Measurements from ENCODE around the gene DYNLT5.

The DYNLT5 gene

GRCh38 chr1:66750577-66750976 lies 1.7 kb upstream of the DYNLT5 start:
- H3K27me3 ChIP-seq (ENCODE audit: control insufficient read depth, insufficient read depth, low read length): no peaks in the 10 kb centered on the region; the same call in 1 of the 2 replicates
- no peak overlapping the region for H3K27ac ChIP-seq (ENCODE audit: low read length)
- H3K9me3 ChIP-seq (ENCODE audit: control insufficient read depth, insufficient read depth, low read length): no peaks in the 10 kb centered on the region
- H3K4me3 ChIP-seq (ENCODE audit: low read length): no peak overlapping the region
- no peak for DNase-seq (ENCODE audit: low read depth, low spot score)
- H3K36me3 ChIP-seq (ENCODE audit: control insufficient read depth, insufficient read depth, low read length): no peaks in the 10 kb centered on the region
- no peaks in the 10 kb centered on the region; the same call in 1 of the 2 replicates for H3K4me1 ChIP-seq (ENCODE audit: control insufficient read depth, insufficient read depth, low read length)
- no CpG with 5 or more reads among the region's 3 CpGs for WGBS (ENCODE audit: insufficient coverage, insufficient read length)

- whole genome bisulfite sequencing (ENCODE audit: insufficient coverage, insufficient read length): no CpG with 5 or more reads among the region's 4 CpGs
Observed at GRCh38 chr1:66751160-66751559, 1.1 kb upstream of the DYNLT5 start.

DNA sequence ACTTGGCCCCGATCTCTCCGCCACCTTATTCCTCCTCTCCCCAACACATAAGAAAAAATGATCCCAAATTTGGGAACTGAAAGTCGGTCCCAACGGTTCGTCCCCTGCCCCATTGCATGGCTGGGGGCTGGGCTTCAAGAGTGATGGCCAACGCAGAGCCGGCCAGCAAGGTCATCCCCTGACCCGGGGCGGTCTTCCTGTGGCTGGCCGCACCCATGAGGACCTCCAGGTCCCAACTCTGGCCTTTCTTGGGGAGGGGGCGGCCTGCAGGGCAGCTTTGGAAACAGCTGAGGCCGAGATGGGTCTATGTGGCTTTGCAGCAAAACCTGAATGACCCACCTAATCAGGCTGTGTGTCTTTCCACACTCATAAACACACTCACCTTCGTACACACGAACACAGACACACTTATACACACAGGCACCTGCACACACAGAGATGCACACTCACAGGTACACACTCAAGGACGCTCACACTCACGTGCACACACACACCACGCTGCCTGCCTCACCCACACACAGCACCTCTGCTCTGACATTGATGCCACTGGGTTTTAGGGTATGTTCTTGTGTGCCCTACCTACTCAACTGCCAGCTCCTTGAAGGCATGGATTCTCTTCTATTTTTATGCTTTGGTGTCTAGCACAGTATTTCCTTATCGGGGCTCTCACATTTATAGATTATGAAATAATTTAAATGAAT lies 562 bp downstream of the DYNLT5 start:
- H3K4me1 ChIP-seq (ENCODE audit: control insufficient read depth, insufficient read depth, low read length): no peaks in the 10 kb centered on the region; the same call in 1 of the 2 replicates
- H3K27me3 ChIP-seq (ENCODE audit: control insufficient read depth, insufficient read depth, low read length): no peaks in the 10 kb centered on the region; the same call in 1 of the 2 replicates
- peak overlapping the region; percentile 44; the same call in 1 of the 2 replicates for H3K4me3 ChIP-seq (ENCODE audit: low read length)
- H3K9me3 ChIP-seq (ENCODE audit: control insufficient read depth, insufficient read depth, low read length): no peaks in the 10 kb centered on the region
- no peak overlapping the region for H3K27ac ChIP-seq (ENCODE audit: low read length)
- DNase-seq (ENCODE audit: low read depth, low spot score): no peak
- no peaks in the 10 kb centered on the region for H3K36me3 ChIP-seq (ENCODE audit: control insufficient read depth, insufficient read depth, low read length)
- no CpG with 5 or more reads among the region's 18 CpGs for WGBS (ENCODE audit: insufficient coverage, insufficient read length)

More at GRCh38 chr1:66751160-66751559, 1.1 kb upstream of the DYNLT5 start:
- Histone ChIP-seq H3K4me3 (ENCODE audit: low read length) (no peak overlapping the region), H3K4me1 (ENCODE audit: control insufficient read depth, insufficient read depth, low read length) (no peaks in the 10 kb centered on the region; the same call in 1 of the 2 replicates), H3K27me3 (ENCODE audit: control insufficient read depth, insufficient read depth, low read length) (no peaks in the 10 kb centered on the region; the same call in 1 of the 2 replicates), H3K27ac (ENCODE audit: low read length) (no peak overlapping the region), H3K9me3 (ENCODE audit: control insufficient read depth, insufficient read depth, low read length) (no peaks in the 10 kb centered on the region), H3K36me3 (ENCODE audit: control insufficient read depth, insufficient read depth, low read length) (no peaks in the 10 kb centered on the region)
- no peak for DNase-seq (ENCODE audit: low read depth, low spot score)

DNA sequence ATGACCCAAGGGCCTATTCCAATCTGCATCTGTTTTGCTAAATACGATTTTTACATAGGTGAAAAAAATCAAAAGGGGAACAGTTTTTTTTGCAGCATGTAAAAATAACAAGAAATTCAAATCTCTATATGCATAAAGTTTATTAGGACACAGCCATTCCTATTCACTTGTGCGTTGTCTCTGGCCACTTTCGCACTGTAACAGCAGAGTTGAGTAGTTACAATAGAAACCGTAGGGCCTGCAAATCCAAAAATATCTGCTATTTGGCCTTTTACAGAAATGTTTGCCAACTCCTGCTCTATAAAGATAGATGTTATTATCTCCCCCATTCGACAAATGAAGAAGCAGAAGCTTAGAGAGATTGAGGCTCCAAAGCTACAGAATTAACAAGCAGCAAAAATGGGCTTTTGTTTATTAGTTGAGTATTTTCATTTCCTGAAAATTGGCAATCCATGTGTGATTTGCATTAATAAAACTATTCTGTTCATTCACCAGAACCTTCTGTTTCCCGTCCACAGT lies 5.5 kb downstream of the DYNLT5 start:
- DNase-seq (ENCODE audit: low read depth, low spot score): no peak
- Histone ChIP-seq H3K4me1 (ENCODE audit: control insufficient read depth, insufficient read depth, low read length) (no peaks in the 10 kb centered on the region; the same call in 1 of the 2 replicates), H3K36me3 (ENCODE audit: control insufficient read depth, insufficient read depth, low read length) (no peaks in the 10 kb centered on the region), H3K27me3 (ENCODE audit: control insufficient read depth, insufficient read depth, low read length) (no peaks in the 10 kb centered on the region; the same call in 1 of the 2 replicates), H3K9me3 (ENCODE audit: control insufficient read depth, insufficient read depth, low read length) (no peaks in the 10 kb centered on the region), H3K27ac (ENCODE audit: low read length) (no peak overlapping the region), H3K4me3 (ENCODE audit: low read length) (no peak overlapping the region)
- no CpG with 5 or more reads among the region's 6 CpGs for WGBS (ENCODE audit: insufficient coverage, insufficient read length)

- no peak for DNase-seq (ENCODE audit: low read depth, low spot score)
- Histone ChIP-seq H3K4me3 (ENCODE audit: low read length) (no peak overlapping the region), H3K9me3 (ENCODE audit: control insufficient read depth, insufficient read depth, low read length) (no peaks in the 10 kb centered on the region), H3K4me1 (ENCODE audit: control insufficient read depth, insufficient read depth, low read length) (no peaks in the 10 kb centered on the region), H3K36me3 (ENCODE audit: control insufficient read depth, insufficient read depth, low read length) (no peaks in the 10 kb centered on the region), H3K27ac (ENCODE audit: low read length) (no peak overlapping the region), H3K27me3 (ENCODE audit: control insufficient read depth, insufficient read depth, low read length) (no peaks in the 10 kb centered on the region)
- WGBS (ENCODE audit: insufficient coverage, insufficient read length): no CpG with 5 or more reads among the region's 1 CpG
Observed at GRCh38 chr1:66758241-66758755, 6.0 kb downstream of the DYNLT5 start.

DNA sequence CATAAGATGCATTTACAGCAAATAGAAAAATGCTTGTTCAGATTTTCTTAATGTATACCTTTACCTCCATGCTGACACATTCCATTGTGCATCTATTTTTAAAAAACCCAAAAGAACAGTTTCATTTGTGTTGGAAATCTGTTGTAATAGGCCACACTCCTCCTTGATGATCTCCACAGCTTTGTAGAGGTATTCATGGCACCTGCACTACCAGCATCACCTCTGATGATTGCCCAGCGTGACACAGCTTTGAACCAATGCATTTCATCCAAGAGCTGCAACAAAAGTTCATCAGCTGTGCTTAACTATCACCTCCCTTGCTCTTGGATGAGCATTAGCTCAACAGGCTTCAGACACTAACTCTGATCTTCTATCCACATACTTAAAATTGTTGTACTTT lies 8.2 kb downstream of the DYNLT5 start:
- Histone ChIP-seq H3K27ac (ENCODE audit: low read length) (no peak overlapping the region), H3K4me1 (ENCODE audit: control insufficient read depth, insufficient read depth, low read length) (no peaks in the 10 kb centered on the region), H3K27me3 (ENCODE audit: control insufficient read depth, insufficient read depth, low read length) (no peaks in the 10 kb centered on the region), H3K36me3 (ENCODE audit: control insufficient read depth, insufficient read depth, low read length) (no peaks in the 10 kb centered on the region), H3K4me3 (ENCODE audit: low read length) (no peak overlapping the region), H3K9me3 (ENCODE audit: control insufficient read depth, insufficient read depth, low read length) (no peaks in the 10 kb centered on the region)
- WGBS (ENCODE audit: insufficient coverage, insufficient read length): no CpG with 5 or more reads among the region's 1 CpG
- DNase-seq (ENCODE audit: low read depth, low spot score): no peak

GRCh38 chr1:66761221-66761620 lies 9.0 kb downstream of the DYNLT5 start:
- no peak for DNase-seq (ENCODE audit: low read depth, low spot score)
- no CpG with 5 or more reads among the region's 2 CpGs for WGBS (ENCODE audit: insufficient coverage, insufficient read length)
- H3K27me3 ChIP-seq (ENCODE audit: control insufficient read depth, insufficient read depth, low read length): no peaks in the 10 kb centered on the region

DNA sequence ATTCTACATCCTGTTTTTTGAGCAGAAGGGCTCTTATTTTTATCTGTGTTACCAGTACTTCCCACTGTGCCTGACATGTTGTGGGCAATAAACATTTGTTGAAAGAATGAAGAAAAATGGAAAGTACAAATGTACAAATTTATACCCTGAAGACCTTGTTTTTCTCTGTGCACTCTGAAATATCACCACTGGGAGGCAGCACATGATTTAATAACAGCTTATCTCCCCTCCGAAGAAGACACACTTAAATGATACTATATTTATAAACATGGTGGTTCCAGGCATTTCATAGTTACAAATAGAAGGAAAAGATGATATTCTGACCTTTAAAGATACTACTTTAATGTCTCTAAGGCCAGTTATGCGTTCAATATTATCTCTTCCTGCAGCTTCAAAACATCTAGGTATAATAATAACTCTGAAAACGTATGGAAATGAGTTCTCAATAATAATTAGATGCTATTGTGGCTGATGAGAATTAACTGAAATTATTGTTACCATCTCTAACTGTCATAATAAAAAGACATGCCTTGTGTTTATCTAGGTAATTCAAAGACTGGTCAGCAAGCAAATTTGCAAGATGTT lies 12.8 kb downstream of the DYNLT5 start:
- H3K9me3 ChIP-seq (ENCODE audit: control insufficient read depth, insufficient read depth, low read length): no peaks in the 10 kb centered on the region
- H3K27ac ChIP-seq (ENCODE audit: low read length): no peak overlapping the region
- WGBS (ENCODE audit: insufficient coverage, insufficient read length): no CpG with 5 or more reads among the region's 3 CpGs

More at GRCh38 chr1:66761221-66761620, 9.0 kb downstream of the DYNLT5 start:
- H3K4me3 ChIP-seq (ENCODE audit: low read length): no peak overlapping the region
- H3K36me3 ChIP-seq (ENCODE audit: control insufficient read depth, insufficient read depth, low read length): no peaks in the 10 kb centered on the region
- H3K27ac ChIP-seq (ENCODE audit: low read length): no peak overlapping the region
- no peaks in the 10 kb centered on the region for H3K9me3 ChIP-seq (ENCODE audit: control insufficient read depth, insufficient read depth, low read length)
- H3K4me1 ChIP-seq (ENCODE audit: control insufficient read depth, insufficient read depth, low read length): no peaks in the 10 kb centered on the region

DNA sequence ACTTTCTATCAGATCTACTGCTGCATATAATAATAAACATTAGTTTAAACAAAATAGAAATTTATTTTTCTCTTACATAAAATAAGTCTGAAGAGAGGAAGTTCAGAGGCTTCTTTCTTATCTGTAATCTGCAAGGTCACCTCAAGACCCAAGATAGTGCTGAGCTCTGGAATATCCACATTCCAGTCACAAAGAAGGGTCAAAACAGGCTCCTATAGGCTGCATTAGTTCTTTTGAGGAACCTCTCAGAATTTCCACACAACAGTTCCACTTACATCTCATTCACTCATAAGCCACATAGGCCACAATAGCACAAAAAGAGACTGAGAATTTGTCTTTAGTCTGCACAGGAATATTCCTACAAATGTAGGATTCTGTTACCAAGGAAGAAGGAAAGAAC lies 15.4 kb downstream of the DYNLT5 start:
- Histone ChIP-seq H3K27me3 (ENCODE audit: control insufficient read depth, insufficient read depth, low read length) (no peaks in the 10 kb centered on the region), H3K4me1 (ENCODE audit: control insufficient read depth, insufficient read depth, low read length) (no peaks in the 10 kb centered on the region), H3K27ac (ENCODE audit: low read length) (no peak overlapping the region), H3K9me3 (ENCODE audit: control insufficient read depth, insufficient read depth, low read length) (no peaks in the 10 kb centered on the region), H3K4me3 (ENCODE audit: low read length) (no peak overlapping the region), H3K36me3 (ENCODE audit: control insufficient read depth, insufficient read depth, low read length) (no peaks in the 10 kb centered on the region)
- DNase-seq (ENCODE audit: low read depth, low spot score): no peak

More for the DNA sequence above, 12.8 kb downstream of the DYNLT5 start:
- H3K4me3 ChIP-seq (ENCODE audit: low read length): no peak overlapping the region
- H3K36me3 ChIP-seq (ENCODE audit: control insufficient read depth, insufficient read depth, low read length): no peaks in the 10 kb centered on the region
- H3K27me3 ChIP-seq (ENCODE audit: control insufficient read depth, insufficient read depth, low read length): no peaks in the 10 kb centered on the region
- no peak for DNase-seq (ENCODE audit: low read depth, low spot score)
- no peaks in the 10 kb centered on the region for H3K4me1 ChIP-seq (ENCODE audit: control insufficient read depth, insufficient read depth, low read length)

- no CpG with 5 or more reads among the region's 1 CpG for WGBS (ENCODE audit: insufficient coverage, insufficient read length)
- Histone ChIP-seq H3K27me3 (ENCODE audit: control insufficient read depth, insufficient read depth, low read length) (no peaks in the 10 kb centered on the region), H3K36me3 (ENCODE audit: control insufficient read depth, insufficient read depth, low read length) (no peaks in the 10 kb centered on the region), H3K4me3 (ENCODE audit: low read length) (no peak overlapping the region), H3K4me1 (ENCODE audit: control insufficient read depth, insufficient read depth, low read length) (no peaks in the 10 kb centered on the region), H3K9me3 (ENCODE audit: control insufficient read depth, insufficient read depth, low read length) (no peaks in the 10 kb centered on the region), H3K27ac (ENCODE audit: low read length) (no peak overlapping the region)
- DNase-seq (ENCODE audit: low read depth, low spot score): no peak
Observed at GRCh38 chr1:66768965-66769364, 16.7 kb downstream of the DYNLT5 start.
